Left renal pelvis (tissue), 4 donors: ENCODE data around the gene ZNF511. TPM values are rescaled to one million over a fixed set of nuclear protein-coding genes. Genes with fewer than 3 reads are reported as not detected.
A peak's percentile ranks its signal among the peaks of the same experiment; 100 is the strongest.
"Not testable (repeated sequence)": the region's sequence is repeated elsewhere in the genome, so short reads cannot be mapped to it uniquely, and the experiment has no call there.

ENCODE experiments used
- DNase-seq, 4 donors: peaks; one replicate each; pipeline ENCODE4 v3.0.0-alpha.2; 2013; ENCODE audit warnings: low read depth in 4 of 4, low spot score in 3 of 4
- polyA plus RNA-seq, 4 donors: library from polyadenylated mRNA; unstranded; fragments of 120-200 nt; gene quantifications; one replicate each; pipeline ENCODE4 v1.2.1, GENCODE V29; 2013; ENCODE audit not compliant: insufficient read length in 4 of 4

Gene ZNF511, protein sequence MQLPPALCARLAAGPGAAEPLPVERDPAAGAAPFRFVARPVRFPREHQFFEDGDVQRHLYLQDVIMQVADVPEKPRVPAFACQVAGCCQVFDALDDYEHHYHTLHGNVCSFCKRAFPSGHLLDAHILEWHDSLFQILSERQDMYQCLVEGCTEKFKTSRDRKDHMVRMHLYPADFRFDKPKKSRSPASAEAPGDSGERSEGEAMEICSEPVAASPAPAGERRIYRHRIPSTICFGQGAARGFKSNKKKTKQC
- 10 to 100 TPM; 33.9 to 41.4 (median 38.0) TPM for polyA plus RNA-seq

DNA sequence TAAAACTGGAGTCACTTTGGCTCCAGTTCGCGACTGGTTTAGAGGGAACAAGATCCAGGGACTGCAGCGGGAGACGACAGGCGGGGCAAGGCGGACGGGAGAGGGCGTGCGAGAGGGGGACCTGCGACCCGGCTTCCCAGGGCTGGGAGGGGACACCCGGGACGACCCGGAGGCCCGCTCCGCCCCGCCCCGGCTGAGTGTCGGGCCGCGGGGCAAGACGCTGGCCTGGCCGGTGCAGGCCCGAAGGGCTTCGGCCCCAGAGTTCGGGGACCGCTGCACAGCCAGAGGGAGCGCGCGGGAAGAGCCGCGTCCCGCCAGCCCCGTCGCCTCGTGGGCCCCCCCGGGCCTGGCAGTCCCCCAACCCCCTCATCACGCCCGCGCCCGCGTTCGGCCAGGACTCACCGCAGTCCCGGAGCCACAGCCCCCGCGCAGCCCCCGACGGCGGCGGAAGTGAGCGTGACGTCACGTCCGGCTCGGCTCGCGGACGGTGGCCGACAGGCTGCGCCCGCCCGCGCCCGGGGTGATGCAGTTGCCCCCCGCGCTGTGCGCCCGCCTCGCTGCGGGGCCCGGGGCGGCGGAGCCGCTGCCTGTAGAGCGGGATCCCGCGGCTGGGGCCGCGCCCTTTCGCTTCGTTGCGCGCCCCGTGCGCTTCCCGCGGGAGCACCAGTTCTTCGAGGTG, at the start of gene ZNF511, which contains the start of gene TUBGCP2:
TSS of gene ZNF511 (plus strand) at position 494 of the 679 bp plus-strand sequence. CDS start at position 524, 30 bp downstream.
TSS of gene TUBGCP2 (minus strand) at position 452 of the 679 bp plus-strand sequence. CDS start 5,931 bp downstream, outside the sequence.
- DNase-seq: peak in 3 of 4 donors; percentile 67 to 76 (median 71)

DNA sequence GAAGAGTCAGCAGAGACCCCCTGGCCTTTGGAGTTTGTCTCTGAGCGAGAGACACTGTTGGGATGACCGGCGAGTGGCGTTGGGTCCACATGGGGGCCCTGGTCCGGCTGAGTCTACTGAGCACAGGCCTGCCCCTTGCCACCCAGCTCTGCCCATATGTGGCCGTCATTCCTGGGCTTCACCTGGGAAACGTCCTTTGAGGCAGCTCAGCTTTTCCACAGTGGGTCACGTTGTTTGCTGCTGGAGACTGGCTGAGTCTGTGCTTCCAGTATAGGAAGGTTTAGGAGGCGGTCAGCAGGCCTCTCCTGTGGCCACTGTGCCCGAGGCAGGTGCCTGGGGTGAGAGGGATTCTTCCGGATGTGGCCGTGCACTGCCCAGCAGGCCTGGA, 49.1 kb upstream of the ZNF511 start:
- DNase-seq: no peak

DNA sequence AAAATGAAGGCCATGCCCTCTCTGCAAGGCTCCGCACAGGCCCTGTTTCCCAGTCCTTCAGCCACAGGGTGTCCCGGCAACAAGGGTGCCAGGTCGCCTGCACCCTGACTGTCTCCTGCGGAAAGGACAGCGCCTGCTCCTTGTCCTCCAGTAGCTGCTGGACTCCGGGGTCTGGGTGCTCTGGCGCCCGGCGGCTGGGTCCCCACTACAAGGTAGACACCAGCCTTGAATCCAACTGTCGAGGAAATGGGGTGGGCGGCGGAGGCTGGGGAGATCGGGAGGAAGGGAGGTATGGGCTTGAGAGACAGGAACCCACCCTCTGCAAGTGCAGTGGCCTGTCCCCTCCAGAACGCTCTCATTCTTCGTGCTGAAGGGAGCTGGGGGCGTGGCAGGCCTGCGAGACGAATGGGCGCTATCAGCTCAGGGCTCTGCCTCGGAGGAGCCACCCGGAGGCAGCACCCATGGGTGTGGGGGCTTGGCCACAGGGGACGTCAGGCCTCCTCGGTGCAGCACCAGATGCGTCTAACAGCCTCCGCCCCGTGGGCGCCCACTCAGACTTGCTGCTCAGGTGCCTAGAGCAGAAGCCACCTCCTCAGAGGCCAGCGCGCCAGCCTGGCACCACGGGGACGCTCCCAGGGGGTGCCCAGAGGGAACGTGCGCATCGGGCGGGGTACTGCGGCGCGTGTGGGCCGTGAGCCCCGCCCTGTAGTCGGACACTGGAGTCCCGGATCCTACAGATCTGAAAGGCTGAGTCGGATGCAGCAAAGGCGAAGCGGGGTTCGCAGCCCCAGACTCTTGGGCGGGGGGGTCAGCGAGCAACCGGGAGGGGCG, 47.6 kb upstream of the ZNF511 start:
- DNase-seq: no peak

DNA sequence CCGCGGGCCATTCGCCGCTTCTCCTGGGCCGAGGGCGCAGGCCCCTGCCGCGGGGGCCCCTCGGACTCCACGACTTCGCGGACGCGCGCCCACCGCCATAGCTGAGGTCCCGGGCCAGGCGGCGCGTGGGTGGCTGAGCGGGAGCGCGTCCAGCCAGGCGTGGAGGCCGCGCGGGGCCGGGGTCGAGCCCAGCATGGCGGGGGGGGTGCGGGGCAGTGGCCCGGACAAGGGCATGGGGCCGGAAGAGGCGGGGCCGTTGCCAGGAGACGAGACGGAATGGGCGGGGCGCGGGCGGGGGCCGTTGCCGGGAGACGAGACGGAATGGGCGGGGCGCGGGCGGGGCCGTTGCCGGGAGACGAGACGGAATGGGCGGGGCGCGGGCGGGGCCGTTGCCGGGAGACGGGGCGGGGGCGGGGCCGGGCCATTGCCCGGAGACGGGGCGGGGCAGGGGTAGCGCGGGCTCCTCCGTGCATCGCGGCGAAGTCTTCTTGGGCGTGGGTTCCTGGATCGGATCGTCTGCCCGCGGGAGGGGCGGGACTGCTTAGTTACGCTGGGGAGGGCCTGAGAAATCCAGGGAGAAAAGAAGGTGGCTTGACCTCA, 46.9 kb upstream of the ZNF511 start:
- DNase-seq: no peak

DNA sequence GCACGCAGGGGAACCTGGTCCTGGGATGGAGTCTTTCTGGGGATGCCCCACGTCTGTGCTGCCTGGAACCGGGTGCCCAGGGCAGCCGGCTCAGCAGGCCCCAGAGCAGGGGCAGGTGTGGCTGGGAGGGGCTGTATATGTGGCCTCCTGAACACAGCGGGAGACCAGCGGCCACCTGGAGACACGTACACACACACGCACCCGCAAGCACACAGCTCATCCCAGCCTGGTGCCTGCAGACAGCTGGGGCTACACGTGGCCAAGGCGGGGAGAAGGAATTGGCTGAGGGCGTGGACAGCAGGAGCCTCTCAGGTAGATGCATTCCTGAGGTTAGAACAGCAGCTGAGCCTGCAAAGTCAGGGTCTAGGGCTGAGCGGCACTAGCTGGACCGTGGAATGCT, 46.0 kb upstream of the ZNF511 start:
- no peak for DNase-seq

DNA sequence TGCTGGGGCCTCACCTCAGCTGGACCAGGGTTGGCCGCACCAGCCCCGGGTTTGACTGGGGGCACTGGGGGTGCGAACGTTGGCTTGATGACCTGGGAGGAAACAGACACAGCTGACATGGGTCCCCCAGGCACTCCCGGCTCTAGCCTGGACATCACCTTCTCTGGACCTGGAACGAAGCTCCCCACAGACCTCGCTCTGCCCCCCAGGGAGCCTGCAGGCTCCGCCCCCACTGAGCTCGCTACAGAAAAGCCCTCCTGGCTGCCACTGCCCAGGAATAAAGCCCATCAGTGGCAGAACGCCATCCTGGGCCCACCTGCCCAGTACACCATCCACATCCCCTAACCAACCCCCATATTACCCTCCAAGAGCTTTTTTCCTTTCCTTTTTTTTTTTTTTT, 45.0 kb upstream of the ZNF511 start:
- DNase-seq: no peak

DNA sequence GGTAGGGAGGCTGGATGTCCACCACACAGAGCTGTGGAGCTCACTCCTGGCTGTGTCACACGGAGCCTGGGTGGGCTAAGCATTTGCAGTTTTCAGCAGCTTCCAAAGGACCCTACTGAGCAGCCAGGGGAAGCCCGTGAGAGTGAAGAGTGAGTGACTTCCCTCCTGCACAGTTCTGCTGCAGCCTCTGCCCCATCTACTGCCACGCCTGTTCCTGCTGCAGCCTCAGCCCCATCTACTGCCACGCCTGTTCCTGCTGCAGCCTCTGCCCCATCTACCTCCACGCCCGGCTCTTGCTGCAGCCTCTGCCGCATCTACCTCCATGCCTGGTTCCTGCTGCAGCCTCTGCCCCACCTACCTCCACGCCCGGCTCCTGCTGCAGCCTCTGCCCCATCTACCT, 44.3 kb upstream of the ZNF511 start:
- DNase-seq: no peak

DNA sequence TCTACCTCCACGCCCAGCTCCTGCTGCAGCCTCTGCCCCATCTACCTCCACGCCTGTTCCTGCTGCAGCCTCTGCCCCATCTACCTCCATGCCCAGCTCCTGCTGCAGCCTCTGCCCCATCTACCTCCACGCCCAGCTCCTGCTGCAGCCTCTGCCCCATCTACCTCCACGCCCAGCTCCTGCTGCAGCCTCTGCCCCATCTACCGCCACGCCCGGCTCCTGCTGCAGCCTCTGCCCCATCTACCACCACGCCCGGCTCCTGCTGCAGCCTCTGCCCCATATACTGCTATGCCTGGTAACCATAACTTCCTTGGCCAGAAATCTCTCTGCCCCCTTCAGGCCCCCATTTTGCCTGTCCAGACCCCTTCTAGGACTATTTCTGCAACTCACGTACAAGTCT, 43.7 kb upstream of the ZNF511 start:
- DNase-seq: not testable (repeated sequence)

DNA sequence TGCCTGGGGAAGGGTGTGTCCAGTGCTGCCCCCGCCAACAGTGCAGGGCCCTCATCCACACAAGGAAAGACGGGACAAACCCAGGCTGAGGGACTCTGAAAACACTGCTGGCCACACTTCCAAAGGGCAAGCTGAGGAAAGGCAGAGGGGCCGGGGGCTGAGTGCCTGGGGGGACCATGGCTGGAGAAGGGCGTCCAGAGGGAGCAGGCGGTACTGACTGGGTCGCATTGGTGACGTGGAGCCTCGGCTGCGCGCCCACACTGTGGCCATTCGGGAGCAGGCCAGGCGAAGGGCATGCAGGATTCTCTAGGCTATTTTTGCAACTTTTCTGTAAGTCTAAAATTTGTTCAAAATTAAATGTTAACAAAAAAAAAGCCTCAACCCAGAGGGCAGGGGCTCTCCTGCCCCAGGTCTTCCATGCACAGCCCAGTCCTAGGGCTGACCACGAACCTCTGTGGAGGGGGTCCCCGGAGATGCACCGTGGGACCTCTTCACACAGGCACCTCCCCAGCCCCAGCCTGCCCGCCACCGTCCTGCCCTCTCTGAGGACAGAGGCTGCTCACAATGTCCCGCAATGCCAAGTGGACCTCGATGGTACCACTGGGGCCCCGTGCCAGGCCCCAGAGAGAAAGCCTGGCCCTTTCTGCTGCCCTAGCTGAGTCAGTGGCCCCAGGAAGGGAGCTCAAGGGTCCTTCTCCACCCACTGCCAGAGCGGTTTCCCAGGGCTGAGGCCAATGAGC, 42.5 kb upstream of the ZNF511 start:
- DNase-seq: no peak

DNA sequence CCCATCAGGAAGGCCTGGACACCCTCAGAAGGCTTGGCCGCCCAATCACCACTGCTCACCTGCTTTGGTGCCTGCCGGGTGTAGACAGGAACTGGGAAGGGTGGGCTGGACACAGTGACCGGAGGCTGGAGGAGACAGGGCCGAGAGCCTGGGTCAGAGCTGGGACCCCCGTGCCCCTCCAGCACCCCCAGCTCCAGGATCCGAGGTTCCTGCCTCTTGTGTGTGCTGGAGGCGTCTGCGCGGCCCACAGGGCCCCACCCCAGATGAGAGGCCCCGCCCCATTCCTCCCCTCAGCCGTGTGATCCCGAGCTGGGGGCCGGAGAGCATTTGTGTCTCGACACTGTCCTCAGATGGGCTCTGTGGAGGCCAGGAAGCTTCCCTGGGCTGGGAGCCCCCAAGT, 41.4 kb upstream of the ZNF511 start:
- DNase-seq: no peak

DNA sequence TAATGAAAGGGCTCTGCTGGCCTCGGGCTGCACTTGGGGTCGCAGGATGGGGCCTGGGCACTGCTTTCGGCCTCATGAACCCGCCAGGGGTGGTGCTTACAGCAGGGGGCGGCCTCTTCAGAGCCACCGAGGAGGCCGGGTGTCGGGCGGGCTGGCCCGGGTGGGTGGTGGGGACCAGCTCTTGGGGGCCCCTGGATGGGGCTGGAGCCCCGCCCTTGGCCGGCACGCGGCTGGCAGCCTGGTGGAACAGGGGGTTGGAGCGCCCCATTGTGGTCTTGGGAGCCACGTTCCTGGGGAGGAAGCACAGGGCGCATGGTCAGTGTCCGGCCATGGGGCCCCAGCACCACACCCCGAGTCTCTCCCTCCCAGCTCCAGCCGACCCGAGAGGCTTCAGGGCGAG, 40.9 kb upstream of the ZNF511 start:
- no peak for DNase-seq

DNA sequence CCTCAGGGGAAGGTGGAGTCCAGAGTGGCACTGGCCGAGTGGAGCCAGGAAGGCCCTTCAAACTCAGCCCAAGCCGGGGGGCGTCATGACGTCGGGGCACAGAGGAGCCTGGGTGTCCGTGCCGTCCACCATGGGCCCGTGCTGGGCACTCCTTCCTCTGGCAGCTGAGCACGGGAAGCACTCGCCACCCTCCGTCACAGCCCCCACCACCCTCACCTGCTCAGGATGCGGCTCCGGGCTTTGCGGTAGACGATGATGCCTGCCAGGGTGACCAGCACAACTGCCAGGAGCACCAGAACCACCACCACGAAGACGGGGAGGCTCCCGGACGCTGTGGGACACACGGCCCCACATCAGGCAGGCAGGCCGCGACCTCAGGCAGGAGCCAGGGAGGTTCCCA, 40.2 kb upstream of the ZNF511 start:
- no peak for DNase-seq

DNA sequence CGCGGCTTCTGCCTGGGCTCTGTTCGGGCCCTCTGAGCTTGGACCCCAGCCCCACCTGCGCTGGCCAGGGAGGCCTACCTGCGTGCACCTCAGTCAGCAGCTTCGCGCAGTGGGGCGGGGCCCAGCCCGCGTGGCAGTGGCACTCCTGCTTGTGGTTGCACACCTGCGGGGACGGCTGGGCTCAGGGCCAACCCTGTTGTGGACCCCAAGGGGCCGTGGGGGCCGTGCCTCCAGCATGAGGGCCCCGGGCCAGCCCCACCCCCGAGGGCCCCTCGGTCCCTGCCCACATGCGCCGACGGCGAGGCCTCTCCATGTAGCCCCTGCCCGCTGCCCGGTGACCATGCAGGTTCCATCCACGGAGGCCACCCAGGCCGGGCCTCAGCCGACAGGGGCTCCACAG, 39.3 kb upstream of the ZNF511 start:
- DNase-seq: no peak

DNA sequence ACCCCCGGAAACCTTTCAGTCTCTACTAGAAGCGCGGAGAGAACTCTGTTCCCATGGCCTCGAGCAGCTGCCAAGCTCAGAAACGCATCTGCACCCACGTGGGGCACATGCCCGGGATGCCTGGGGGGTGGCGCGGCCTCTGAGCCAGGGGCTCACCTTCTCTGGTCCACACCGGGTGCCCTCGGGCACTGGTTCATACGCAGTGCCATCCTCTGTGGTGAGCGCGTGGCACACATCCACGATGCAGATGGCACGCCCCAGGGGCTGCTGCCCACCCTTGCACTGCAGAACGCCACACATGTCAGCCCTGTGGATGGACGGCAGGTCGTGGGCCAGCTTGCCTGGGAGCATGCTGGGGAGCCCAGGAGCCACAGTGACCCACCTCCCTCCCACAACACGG, 38.5 kb upstream of the ZNF511 start:
- no peak for DNase-seq

DNA sequence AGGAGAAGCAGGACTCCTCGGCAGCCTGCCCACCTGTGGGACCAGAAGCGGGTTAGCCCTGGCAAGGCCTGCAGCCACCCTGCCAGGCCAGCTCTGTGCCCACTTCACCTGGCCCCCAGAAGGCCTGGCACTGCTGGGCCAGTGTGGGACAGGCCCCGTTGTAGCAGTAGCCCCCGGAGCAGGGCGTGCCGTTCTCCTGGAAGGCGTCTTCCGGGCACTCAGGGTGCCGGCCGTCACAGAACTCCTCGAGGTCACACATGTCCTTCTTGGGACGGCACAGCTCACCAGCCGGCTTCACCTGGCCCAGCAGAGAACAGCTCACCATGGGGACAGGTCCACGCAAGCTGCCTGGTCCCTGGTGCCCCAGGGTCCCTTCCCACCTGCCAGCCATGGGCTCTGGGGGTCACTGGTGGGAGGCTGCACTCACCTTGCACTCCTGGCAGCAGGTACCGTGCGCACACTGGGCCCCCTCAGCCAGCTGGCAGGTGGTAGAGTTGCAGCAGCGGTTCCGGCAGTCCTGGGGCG, 37.9 kb upstream of the ZNF511 start:
- DNase-seq: no peak

DNA sequence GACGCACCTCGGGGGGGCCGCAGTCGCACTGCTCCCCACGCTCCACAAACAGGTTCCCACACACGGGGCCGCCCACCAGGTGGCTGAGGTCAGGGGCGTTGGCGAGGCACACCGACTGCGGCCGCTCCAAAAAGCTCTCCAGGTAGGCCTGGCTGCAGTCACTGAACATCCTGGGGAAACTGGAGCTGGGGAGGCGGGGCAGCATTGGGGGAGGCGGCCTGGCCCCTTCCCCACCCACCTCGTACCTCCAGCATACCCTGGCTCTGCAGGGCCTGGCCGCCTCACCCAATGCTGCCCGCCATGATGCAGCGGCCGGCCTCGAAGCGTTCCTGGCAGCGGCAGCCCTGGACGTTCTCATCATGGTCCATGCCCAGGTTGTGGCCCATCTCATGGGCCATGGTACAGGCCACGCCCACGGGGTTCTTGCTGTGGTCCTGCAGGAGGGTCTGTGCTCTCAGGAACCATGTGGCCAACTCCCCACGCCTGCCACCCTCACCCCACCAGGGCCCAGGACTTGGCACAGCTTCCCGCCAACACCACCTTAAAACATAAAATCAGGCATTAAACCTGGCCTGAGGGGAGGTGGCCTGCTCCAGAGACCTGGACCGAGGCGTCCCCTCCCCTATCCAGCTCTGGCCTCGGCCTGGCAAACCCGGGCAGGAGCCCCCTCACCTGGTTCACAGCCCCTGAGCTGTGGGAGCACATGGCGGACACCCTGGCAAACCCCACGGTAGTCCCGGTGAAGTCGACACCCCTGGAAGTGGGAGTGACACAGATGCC, 37.0 kb upstream of the ZNF511 start:
- DNase-seq: no peak

DNA sequence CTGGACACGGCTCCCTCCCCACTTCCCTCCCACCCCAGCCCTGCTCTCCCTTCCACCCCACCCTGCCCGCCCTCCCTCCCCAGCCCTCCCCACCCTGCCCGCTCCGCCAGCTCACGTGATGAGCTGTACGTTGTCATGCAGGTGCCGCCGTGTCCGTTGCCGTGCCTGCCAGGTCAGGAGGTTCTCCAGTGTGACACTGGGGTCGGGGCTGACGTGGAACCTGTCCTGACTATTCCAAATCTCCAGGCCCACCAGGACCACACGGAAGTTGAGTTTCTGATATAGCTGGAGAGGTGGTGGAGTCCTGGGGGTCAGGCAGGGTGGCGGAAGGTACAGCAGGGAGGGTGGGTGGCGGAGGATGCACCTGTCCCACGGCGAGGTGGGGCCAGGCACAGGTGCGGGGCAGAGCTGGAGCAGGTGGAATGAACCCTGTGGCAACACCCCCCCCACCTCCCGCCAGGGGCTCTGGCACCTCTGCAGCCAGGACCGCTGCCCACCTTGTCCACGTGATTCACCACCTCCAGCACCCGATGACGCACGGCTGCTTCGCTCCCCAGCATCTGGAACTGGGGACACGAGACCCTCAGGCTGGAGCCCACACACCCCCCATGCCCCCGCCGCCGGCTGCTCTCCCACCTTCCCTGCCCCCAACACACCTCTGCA, 36.3 kb upstream of the ZNF511 start:
- DNase-seq: no peak

DNA sequence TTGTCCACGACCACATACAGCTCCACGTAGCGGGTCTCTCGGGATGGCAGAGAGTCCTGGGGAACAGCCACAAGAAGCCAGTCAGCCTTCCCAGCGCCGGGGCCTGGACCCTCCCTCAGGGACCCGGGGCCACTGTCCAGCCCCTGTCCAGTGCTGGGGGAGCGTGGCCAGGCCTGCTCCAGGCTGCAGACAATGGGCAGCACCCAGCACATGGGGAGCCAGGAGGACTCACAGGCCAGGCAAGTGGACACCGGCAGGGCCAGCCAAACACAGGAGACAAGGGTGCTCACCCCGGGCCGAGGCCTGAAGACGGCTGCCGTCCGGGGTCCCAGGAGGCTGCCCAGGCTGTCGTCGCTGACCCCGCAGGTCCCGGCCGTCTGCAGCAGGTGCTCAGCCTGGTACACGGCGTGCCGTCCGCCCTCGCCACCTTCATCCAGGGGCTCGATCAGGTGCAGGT, 35.7 kb upstream of the ZNF511 start:
- no peak for DNase-seq
